ENCODE data around the gene OTUB1. TPM values are rescaled to one million over a fixed set of nuclear protein-coding genes. Genes with fewer than 3 reads are reported as not detected.
A peak's percentile ranks its signal among the peaks of the same experiment; 100 is the strongest.

Gene OTUB1
- total and polyA plus RNA-seq, 9 of the 15 experiments (the other 6 are each of a cell fraction or from before 2014, with no cell fraction given), result 29.5 to 134 (median 66.1) TPM

GRCh38 chr11:63974259-63975143 lies 11.7 kb upstream of the OTUB1 start, which contains the start of gene COX8A (continued):
- 0 out of 2 replicates have a peak, but pooled peaks have one; percentile 37 for TF ChIP-seq RREB1 (CRISPR knock-in tag; IDR thresholded peaks at IDR 0.05)
- TF ChIP-seq SNAPC5 (CRISPR knock-in tag; IDR thresholded peaks at IDR 0.05), result no peak
- no peak for TF ChIP-seq JUN (IDR thresholded peaks at IDR 0.05; ENCODE audit: borderline replicate concordance, low read depth, low read length)
- no peak for TF ChIP-seq JUN (CRISPR knock-in tag; IDR thresholded peaks at IDR 0.05; ENCODE audit: borderline replicate concordance)
- TF ChIP-seq ZNF436 (CRISPR knock-in tag; IDR thresholded peaks at IDR 0.05), result no peak
- peak; percentile 79 for TF ChIP-seq FOS (IDR thresholded peaks at IDR 0.05; ENCODE audit: extremely low read depth, insufficient read length)
- no peak for TF ChIP-seq MEF2A (IDR thresholded peaks at IDR 0.05; ENCODE audit: control insufficient read depth, low read depth, low read length)
- no peak for TF ChIP-seq LEF1 (IDR thresholded peaks at IDR 0.05)
- TF ChIP-seq JUNB (CRISPR knock-in tag; conservative IDR thresholded peaks at IDR 0.05), result no peak
- TF ChIP-seq FOXJ2 (tag; IDR thresholded peaks at IDR 0.05), result no peak
- TF ChIP-seq STAT5B (CRISPR knock-in tag; IDR thresholded peaks at IDR 0.05), result no peak
- no peak for TF ChIP-seq ELF4 (CRISPR knock-in tag; IDR thresholded peaks at IDR 0.05)
- no peak for TF ChIP-seq MCM5 (IDR thresholded peaks at IDR 0.05; ENCODE audit: low read depth)
- TF ChIP-seq ELK3 (CRISPR knock-in tag; IDR thresholded peaks at IDR 0.05), result no peak
- no peak for TF ChIP-seq CGGBP1 (CRISPR knock-in tag; IDR thresholded peaks at IDR 0.05)
- TF ChIP-seq ZFP36 (IDR thresholded peaks at IDR 0.05; ENCODE audit: low read depth, low read length, partially characterized antibody), result peak; percentile 52
- no peak for TF ChIP-seq KLF16 (IDR thresholded peaks at IDR 0.05)
- TF ChIP-seq SAFB (IDR thresholded peaks at IDR 0.05; ENCODE audit: borderline replicate concordance, low read depth, low read length), result no peak
- 0 out of 2 replicates have a peak, but pooled peaks have one; percentile 24 for TF ChIP-seq RNF2 (IDR thresholded peaks at IDR 0.05)
- TF ChIP-seq ZNF766 (CRISPR knock-in tag; conservative IDR thresholded peaks at IDR 0.05), result no peak
- no peak for TF ChIP-seq IRF1 (CRISPR knock-in tag; IDR thresholded peaks at IDR 0.05; ENCODE audit: borderline replicate concordance)

Data from K562 (cell line).